HepG2 (cell line): ENCODE results near the gene PLCG2. TPM values are rescaled to one million over a fixed set of nuclear protein-coding genes. Genes with fewer than 3 reads are reported as not detected.

Experiments used
- ATAC-seq: fragments of 200-7000 bp; cut with Tn5 transposase; 3 replicates; pipeline ENCODE4 v1.9.1; 2020; ENCODE audit warnings: mild to moderate bottlenecking, moderate library complexity
- BruUV-seq: library from RNA; stranded (reverse); fragments of 400-500 nt; replicated peaks from 2 replicates; lab custom pipeline; 2021; lab: Mats Ljungman, UMichigan
- CTCF ChIA-PET: fragments of 300-600 bp; formaldehyde crosslinking; extraction: SDS; loops from one replicate; lab custom pipeline; 2021; ENCODE audit warnings: low total read pairs, inconsistent platforms, low intra/inter-chr PET ratio; lab: Yijun Ruan, JAX
- POLR2A ChIA-PET: fragments of 350-600 bp; sonication (Branson Sonifier 250); formaldehyde crosslinking; loops from one replicate; lab custom pipeline; 2020; ENCODE audit warnings: antibody characterized with exemption, inconsistent platforms; lab: Yijun Ruan, JAX
- DNase-seq: peaks from one replicate; pipeline ENCODE4 v3.0.0-alpha.2; 2015; ENCODE audit warnings: low spot score
- FAIRE-seq: peaks from 3 replicates; lab custom pipeline; 2011; peaks lifted over from hg19 to GRCh38; lab: Jason Lieb, UNC
- H2AFZ ChIP-seq: one replicate; pipeline ENCODE4 v1.6.1; 2011; ENCODE audit warnings: low read length, inconsistent platforms
- H3K27ac ChIP-seq: fragments of 300-600 bp; 3 replicates; pipeline ENCODE4 v1.8.0; 2011; ENCODE audit warnings: mixed run types, mild to moderate bottlenecking, mixed read lengths, low read length, inconsistent platforms; ENCODE audit not compliant: insufficient read depth; ENCODE audit errors: extremely low read length
- H3K27me3 ChIP-seq, 2 experiments: fragments of 200-600 bp in 1 of 2; 2 replicates in 1 of 2; 3 replicates in 1 of 2; pipeline versions ENCODE4 v1.6.0 to v1.8.0; 2011; ENCODE audit warnings: low read length in 2 of 2, mild to moderate bottlenecking in 2 of 2, moderate library complexity in 2 of 2, inconsistent platforms in 1 of 2; ENCODE audit not compliant: insufficient read depth in 2 of 2, control insufficient read depth in 1 of 2
- H3K36me3 ChIP-seq, 2 experiments: fragments of 200-600 bp in 1 of 2; replicated peaks in 1 of 2; 2 replicates in 1 of 2; 3 replicates in 1 of 2; pipeline versions ENCODE4 v1.5.1 to v1.8.0; 2011; ENCODE audit warnings: low read length in 2 of 2, inconsistent platforms in 1 of 2; ENCODE audit not compliant: insufficient read depth in 2 of 2, control insufficient read depth in 1 of 2
- H3K4me1 ChIP-seq: 2 replicates; pipeline ENCODE4 v1.5.1; 2012; ENCODE audit warnings: low read length, inconsistent platforms; ENCODE audit not compliant: insufficient read depth
- H3K4me2 ChIP-seq: 2 replicates; pipeline ENCODE4 v1.6.0; 2011; ENCODE audit warnings: low read depth, low read length, inconsistent platforms
- H3K4me3 ChIP-seq, 3 experiments: fragments of 200-600 bp in 1 of 3; sonication (generic), shearing (Covaris generic) in 1 of 3; replicated peaks in 1 of 3; 2 replicates each; pipeline ENCODE4 v1.5.1; 2011 to 2016; ENCODE audit warnings: low read length in 3 of 3, inconsistent platforms in 2 of 3, low read depth in 2 of 3, mild to moderate bottlenecking in 2 of 3, control low read depth in 1 of 3, mixed read lengths in 1 of 3; ENCODE audit not compliant: insufficient read depth in 1 of 3
- H3K79me2 ChIP-seq: one replicate; pipeline ENCODE4 v1.6.1; 2011; ENCODE audit warnings: low read length, inconsistent platforms; ENCODE audit not compliant: insufficient read depth
- H3K9ac ChIP-seq: 2 replicates; pipeline ENCODE4 v1.6.0; 2011; ENCODE audit warnings: mild to moderate bottlenecking, low read depth, low read length, inconsistent platforms; ENCODE audit not compliant: insufficient read depth
- H3K9me3 ChIP-seq: 2 replicates; pipeline ENCODE4 v1.5.1; 2012; ENCODE audit warnings: mild to moderate bottlenecking, low read length
- H4K20me1 ChIP-seq: 2 replicates; pipeline ENCODE4 v1.6.0; 2011; ENCODE audit warnings: inconsistent platforms, mild to moderate bottlenecking, low read length, moderate library complexity; ENCODE audit not compliant: insufficient read depth
- ARNT2 ChIP-seq: sonication (generic); formaldehyde crosslinking; IDR thresholded peaks from 2 replicates; pipeline ENCODE4 v1.8.0; 2022; ENCODE audit warnings: mild to moderate bottlenecking, low read depth, missing genetic modification reagents, moderate library complexity
- ELF1 ChIP-seq: sonication (generic); formaldehyde crosslinking; IDR thresholded peaks from 2 replicates; pipeline ENCODE4 v1.4.0; 2020; ENCODE audit warnings: missing genetic modification reagents
- GATAD2A ChIP-seq: IDR thresholded peaks from 2 replicates; pipeline ENCODE4 v1.6.1; 2016
- GTF3A ChIP-seq: sonication (generic); formaldehyde crosslinking; conservative IDR thresholded peaks from 2 replicates; pipeline ENCODE4 v1.4.0; 2020; ENCODE audit warnings: mild to moderate bottlenecking, missing genetic modification reagents
- KDM4B ChIP-seq: sonication (generic); formaldehyde crosslinking; IDR thresholded peaks from 2 replicates; pipeline ENCODE4 v1.4.0; 2020; ENCODE audit warnings: missing genetic modification reagents
- RFXAP ChIP-seq: sonication (generic); formaldehyde crosslinking; IDR thresholded peaks from 2 replicates; pipeline ENCODE4 v1.4.0; 2020; ENCODE audit warnings: missing genetic modification reagents, borderline replicate concordance
- SRSF1 ChIP-seq: fragments of 200-400 bp; formaldehyde crosslinking; optimal IDR thresholded peaks from 2 replicates; pipeline ENCODE3; 2017; ENCODE audit warnings: mild to moderate bottlenecking, low read depth, low read length, moderate library complexity
- ZC3H4 ChIP-seq: sonication (generic); formaldehyde crosslinking; IDR thresholded peaks from 2 replicates; pipeline ENCODE4 v1.4.0; 2020; ENCODE audit warnings: missing genetic modification reagents, borderline replicate concordance
- ZNF143 ChIP-seq: sonication (generic); formaldehyde crosslinking; IDR thresholded peaks from 2 replicates; pipeline ENCODE4 v1.4.0; 2020; ENCODE audit warnings: missing genetic modification reagents
- ZNF432 ChIP-seq: sonication (generic); formaldehyde crosslinking; IDR thresholded peaks from 2 replicates; pipeline ENCODE4 v1.5.0; 2020; ENCODE audit warnings: missing genetic modification reagents, mild to moderate bottlenecking, borderline replicate concordance
- WGBS: methylation state at CpG from one replicate; pipeline ENCODE4 v1.1.6; 2017; ENCODE audit warnings: low lambda C conversion rate; 5-methylcytosine and 5-hydroxymethylcytosine counted together
- in situ Hi-C: cut with HindIII; loops from 2 replicates; pipeline ENCODE4 v1.10.0; 2017; ENCODE audit warnings: low pct_unique_long_range_greater_than_20kb; ENCODE audit not compliant: extremely low pct_ligation_motif_present
- intact Hi-C: fragments of 100-400 bp; cut with micrococcal nuclease; formaldehyde crosslinking; loops from one replicate; pipeline ENCODE4 v1.10.0; 2022; ENCODE audit not compliant: unreplicated experiment
- polyA plus RNA-seq, 8 experiments: library from polyadenylated mRNA; depleted of rRNA in 3 of 8; stranded (reverse) in 7 of 8; unstranded in 1 of 8; fragments of >200 nt; fragmentation: Illumina TruSeq in 4 of 8; extraction: Trizol in 4 of 8; gene quantifications; 2 replicates each; pipeline versions ENCODE4 v1.2.1 to v1.2.3, GENCODE V29; 2011 to 2016; ENCODE audit warnings: low read depth in 4 of 8, missing spikeins in 1 of 8, mixed read lengths in 1 of 8; ENCODE audit not compliant: insufficient read depth in 1 of 8
- total RNA-seq, 5 experiments: library from RNA; depleted of rRNA; stranded (reverse); fragments of >200 nt; fragmentation: Illumina TruSeq; extraction: Trizol; gene quantifications; 2 replicates each; pipeline ENCODE4 v1.2.3, GENCODE V29; 2016; ENCODE audit warnings: low read depth in 1 of 5
- TF ChIP-seq, protein P1 (sequence below): sonication (generic); formaldehyde crosslinking; IDR thresholded peaks from 2 replicates; pipeline ENCODE4 v1.4.0; 2020; ENCODE audit warnings: missing genetic modification reagents, borderline replicate concordance
- TF ChIP-seq, protein P2 (sequence below): sonication (generic); formaldehyde crosslinking; IDR thresholded peaks from 2 replicates; pipeline ENCODE4 v1.4.0; 2020; ENCODE audit warnings: missing genetic modification reagents, borderline replicate concordance

PLCG2 gene
- total and polyA plus RNA-seq, 2 of the 13 experiments (the other 11 are each of a cell fraction or from before 2014, with no cell fraction given): 0.13 to 0.18 TPM

DNA sequence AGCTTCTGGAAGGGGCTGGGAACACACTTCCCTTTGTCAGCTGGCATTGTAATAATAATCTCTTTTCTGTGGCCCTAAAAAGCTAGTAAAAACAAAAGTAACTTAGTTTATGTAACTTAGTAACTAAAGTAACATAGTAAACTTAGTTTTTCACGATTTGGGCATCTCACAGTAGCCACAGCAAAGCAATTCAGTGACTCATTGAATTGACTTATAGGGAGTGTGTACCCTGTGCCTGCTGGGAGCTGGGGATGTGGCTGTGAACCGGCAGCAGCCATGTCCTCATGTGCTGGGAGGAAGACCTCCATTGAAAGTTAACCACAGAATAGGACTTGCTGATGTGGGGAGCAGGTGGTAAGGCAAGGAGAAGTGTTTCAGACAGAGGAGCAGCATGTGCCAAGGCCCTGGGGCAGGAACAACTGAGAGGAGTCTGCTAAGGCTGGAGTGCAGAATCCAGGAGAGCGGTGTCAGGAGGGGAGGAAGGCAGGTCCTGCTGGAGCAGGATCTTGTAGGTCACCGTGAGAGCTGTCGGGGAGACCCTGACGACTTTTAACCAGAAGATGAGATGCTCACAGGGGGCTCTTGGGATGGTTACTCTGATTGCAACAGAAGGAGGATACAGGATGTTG, 112.8 kb downstream of the PLCG2 start (continued):
- TF ChIP-seq GATAD2A (no peak), SRSF1 (no peak), KDM4B (CRISPR knock-in tag) (no peak)
- TF ChIP-seq, protein P1, sequence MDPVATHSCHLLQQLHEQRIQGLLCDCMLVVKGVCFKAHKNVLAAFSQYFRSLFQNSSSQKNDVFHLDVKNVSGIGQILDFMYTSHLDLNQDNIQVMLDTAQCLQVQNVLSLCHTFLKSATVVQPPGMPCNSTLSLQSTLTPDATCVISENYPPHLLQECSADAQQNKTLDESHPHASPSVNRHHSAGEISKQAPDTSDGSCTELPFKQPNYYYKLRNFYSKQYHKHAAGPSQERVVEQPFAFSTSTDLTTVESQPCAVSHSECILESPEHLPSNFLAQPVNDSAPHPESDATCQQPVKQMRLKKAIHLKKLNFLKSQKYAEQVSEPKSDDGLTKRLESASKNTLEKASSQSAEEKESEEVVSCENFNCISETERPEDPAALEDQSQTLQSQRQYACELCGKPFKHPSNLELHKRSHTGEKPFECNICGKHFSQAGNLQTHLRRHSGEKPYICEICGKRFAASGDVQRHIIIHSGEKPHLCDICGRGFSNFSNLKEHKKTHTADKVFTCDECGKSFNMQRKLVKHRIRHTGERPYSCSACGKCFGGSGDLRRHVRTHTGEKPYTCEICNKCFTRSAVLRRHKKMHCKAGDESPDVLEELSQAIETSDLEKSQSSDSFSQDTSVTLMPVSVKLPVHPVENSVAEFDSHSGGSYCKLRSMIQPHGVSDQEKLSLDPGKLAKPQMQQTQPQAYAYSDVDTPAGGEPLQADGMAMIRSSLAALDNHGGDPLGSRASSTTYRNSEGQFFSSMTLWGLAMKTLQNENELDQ (CRISPR knock-in tag): no peak

DNA sequence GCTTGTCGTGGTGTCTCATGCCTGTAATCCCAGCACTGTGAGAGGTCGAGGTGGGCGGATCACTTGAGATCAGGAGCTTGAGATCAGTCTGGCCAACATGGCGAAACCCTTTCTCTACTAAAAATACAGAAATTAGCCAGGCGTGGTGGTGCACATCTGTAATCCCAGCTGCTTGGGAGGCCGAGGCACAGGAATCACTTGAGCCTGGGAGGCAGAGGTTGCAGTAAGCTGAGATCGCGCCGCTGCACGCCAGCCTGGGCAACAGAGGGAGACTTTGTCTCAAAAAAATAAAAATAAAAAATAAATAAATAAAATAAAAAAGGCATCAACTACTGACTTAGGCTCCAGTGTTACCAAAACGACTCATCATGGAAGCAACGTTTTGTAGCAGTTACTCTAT, 115.5 kb downstream of the PLCG2 start:
- no peak for FAIRE-seq
- POLR2A ChIA-PET: no interaction called here
- BruUV-seq: no TSS peak
- Histone ChIP-seq H3K4me3 (no peak overlapping the region), H3K79me2 (no peaks in the 10 kb centered on the region), H3K4me2 (no peak overlapping the region)
- TF ChIP-seq ARNT2: no peak
- TF ChIP-seq ZC3H4 (CRISPR knock-in tag): no peak
- TF ChIP-seq ZNF432 (CRISPR knock-in tag): no peak
- TF ChIP-seq, protein P2, sequence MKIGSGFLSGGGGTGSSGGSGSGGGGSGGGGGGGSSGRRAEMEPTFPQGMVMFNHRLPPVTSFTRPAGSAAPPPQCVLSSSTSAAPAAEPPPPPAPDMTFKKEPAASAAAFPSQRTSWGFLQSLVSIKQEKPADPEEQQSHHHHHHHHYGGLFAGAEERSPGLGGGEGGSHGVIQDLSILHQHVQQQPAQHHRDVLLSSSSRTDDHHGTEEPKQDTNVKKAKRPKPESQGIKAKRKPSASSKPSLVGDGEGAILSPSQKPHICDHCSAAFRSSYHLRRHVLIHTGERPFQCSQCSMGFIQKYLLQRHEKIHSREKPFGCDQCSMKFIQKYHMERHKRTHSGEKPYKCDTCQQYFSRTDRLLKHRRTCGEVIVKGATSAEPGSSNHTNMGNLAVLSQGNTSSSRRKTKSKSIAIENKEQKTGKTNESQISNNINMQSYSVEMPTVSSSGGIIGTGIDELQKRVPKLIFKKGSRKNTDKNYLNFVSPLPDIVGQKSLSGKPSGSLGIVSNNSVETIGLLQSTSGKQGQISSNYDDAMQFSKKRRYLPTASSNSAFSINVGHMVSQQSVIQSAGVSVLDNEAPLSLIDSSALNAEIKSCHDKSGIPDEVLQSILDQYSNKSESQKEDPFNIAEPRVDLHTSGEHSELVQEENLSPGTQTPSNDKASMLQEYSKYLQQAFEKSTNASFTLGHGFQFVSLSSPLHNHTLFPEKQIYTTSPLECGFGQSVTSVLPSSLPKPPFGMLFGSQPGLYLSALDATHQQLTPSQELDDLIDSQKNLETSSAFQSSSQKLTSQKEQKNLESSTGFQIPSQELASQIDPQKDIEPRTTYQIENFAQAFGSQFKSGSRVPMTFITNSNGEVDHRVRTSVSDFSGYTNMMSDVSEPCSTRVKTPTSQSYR (CRISPR knock-in tag): no peak
- no peak for TF ChIP-seq ELF1 (CRISPR knock-in tag)
- TF ChIP-seq GTF3A (CRISPR knock-in tag): no peak
- TF ChIP-seq RFXAP: no peak
- TF ChIP-seq ZNF143 (CRISPR knock-in tag): no peak
- TF ChIP-seq, all 625 proteins: peak for 0
- CTCF ChIA-PET: no interaction called here
- no peak for DNase-seq
- H3K9ac ChIP-seq: no peak overlapping the region
- no peaks in the 10 kb centered on the region for H4K20me1 ChIP-seq
- H3K27me3 ChIP-seq: 0 out of 5 replicates have a peak, but pooled peaks cover 0 to 4% of the 10 kb centered on the region in 2 experiments
- ATAC-seq: no peak
- 55% methylated on average over 12 of the region's 12 CpGs for WGBS
- no peaks in the 10 kb centered on the region for H3K9me3 ChIP-seq
- peaks cover 11% of the 10 kb centered on the region for H3K4me1 ChIP-seq
- H2AFZ ChIP-seq: no peak overlapping the region
- no peaks in the 10 kb centered on the region for H3K36me3 ChIP-seq
- no peak overlapping the region for H3K27ac ChIP-seq
- intact Hi-C loops: no loop called here
- in situ Hi-C loops: no loop called here
